Sigmoid colon (tissue), 4 donors: Measurements from ENCODE around the gene KRAS.

Experiments used
- EP300 ChIP-seq, 4 donors: sonication (generic); formaldehyde crosslinking; IDR thresholded peaks; one replicate each; pipeline ENCODE4 v1.6.1; 2017; ENCODE audit warnings: antibody characterized with exemption in 4 of 4
- TF ChIP-seq, protein P1 (sequence below), 4 experiments: fragments of 450-650 bp in 3 of 4; fragments of 200-600 bp in 1 of 4; IDR thresholded peaks; one replicate each; pipeline ENCODE4 v1.5.1; 2016 to 2019; ENCODE audit warnings: antibody characterized with exemption in 4 of 4, mild to moderate bottlenecking in 3 of 4, moderate library complexity in 2 of 4

DNA sequence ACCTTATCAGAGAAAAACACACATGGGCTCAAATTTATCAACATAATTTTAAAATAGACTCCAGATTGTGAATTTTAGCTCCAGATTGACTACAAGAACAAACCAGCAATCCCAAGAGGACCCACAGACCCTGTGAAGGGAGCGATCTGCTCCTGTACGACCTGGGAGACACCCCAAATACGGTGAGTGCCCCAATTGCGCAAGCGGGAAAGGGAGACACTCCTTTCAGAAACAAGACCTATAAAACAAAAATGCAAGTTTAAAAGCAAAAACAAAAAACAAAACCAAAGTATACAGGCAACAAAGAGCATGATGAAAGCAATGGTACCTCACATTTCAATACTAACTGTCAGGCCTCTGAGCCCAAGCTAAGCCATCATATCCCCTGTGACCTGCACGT, 87.9 kb downstream of the KRAS start:
- TF ChIP-seq, protein P1, sequence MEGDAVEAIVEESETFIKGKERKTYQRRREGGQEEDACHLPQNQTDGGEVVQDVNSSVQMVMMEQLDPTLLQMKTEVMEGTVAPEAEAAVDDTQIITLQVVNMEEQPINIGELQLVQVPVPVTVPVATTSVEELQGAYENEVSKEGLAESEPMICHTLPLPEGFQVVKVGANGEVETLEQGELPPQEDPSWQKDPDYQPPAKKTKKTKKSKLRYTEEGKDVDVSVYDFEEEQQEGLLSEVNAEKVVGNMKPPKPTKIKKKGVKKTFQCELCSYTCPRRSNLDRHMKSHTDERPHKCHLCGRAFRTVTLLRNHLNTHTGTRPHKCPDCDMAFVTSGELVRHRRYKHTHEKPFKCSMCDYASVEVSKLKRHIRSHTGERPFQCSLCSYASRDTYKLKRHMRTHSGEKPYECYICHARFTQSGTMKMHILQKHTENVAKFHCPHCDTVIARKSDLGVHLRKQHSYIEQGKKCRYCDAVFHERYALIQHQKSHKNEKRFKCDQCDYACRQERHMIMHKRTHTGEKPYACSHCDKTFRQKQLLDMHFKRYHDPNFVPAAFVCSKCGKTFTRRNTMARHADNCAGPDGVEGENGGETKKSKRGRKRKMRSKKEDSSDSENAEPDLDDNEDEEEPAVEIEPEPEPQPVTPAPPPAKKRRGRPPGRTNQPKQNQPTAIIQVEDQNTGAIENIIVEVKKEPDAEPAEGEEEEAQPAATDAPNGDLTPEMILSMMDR (IDR thresholded peaks at IDR 0.05) = no peak
- TF ChIP-seq EP300 (IDR thresholded peaks at IDR 0.05) = no peak
